Neural crest cell (in vitro differentiated cells): ENCODE results near the gene LATS2. TPM values are rescaled to one million over a fixed set of nuclear protein-coding genes. Genes with fewer than 3 reads are reported as not detected.

ENCODE experiments used
- DNase-seq: peaks from one replicate; pipeline ENCODE4 v3.0.0; 2021; ENCODE audit warnings: low read depth, mixed read lengths, low spot score
- H3K27ac Mint-ChIP-seq: one replicate; pipeline ENCODE4 v1.8.0; 2021; ENCODE audit warnings: mild to moderate bottlenecking, mixed read lengths; ENCODE audit not compliant: unreplicated experiment
- H3K27me3 Mint-ChIP-seq: 2 replicates; pipeline ENCODE4 v1.8.0; 2021; ENCODE audit warnings: low read depth, mild to moderate bottlenecking, mixed read lengths
- H3K36me3 Mint-ChIP-seq: 2 replicates; pipeline ENCODE4 v1.8.0; 2021; ENCODE audit warnings: low read depth, mild to moderate bottlenecking, mixed read lengths
- H3K4me1 Mint-ChIP-seq: 2 replicates; pipeline ENCODE4 v1.8.0; 2021; ENCODE audit warnings: mixed read lengths
- H3K4me3 Mint-ChIP-seq: one replicate; pipeline ENCODE4 v1.8.0; 2021; ENCODE audit warnings: mild to moderate bottlenecking, mixed read lengths
- H3K9me3 Mint-ChIP-seq: 2 replicates; pipeline ENCODE4 v1.8.0; 2021; ENCODE audit warnings: mixed read lengths
- total RNA-seq: library from RNA; stranded (reverse); gene quantifications from 2 replicates; pipeline ENCODE4 v1.2.1, GENCODE V29; 2021
- TF ChIP-seq, protein P1 (sequence below): fragments of 200-600 bp; sonication (generic); conservative IDR thresholded peaks from 2 replicates; pipeline ENCODE4 v1.5.0; 2021; ENCODE audit warnings: antibody characterized with exemption, mild to moderate bottlenecking

LATS2 gene
- total RNA-seq, 1 donor from 2014 or later = 26.2 TPM

DNA sequence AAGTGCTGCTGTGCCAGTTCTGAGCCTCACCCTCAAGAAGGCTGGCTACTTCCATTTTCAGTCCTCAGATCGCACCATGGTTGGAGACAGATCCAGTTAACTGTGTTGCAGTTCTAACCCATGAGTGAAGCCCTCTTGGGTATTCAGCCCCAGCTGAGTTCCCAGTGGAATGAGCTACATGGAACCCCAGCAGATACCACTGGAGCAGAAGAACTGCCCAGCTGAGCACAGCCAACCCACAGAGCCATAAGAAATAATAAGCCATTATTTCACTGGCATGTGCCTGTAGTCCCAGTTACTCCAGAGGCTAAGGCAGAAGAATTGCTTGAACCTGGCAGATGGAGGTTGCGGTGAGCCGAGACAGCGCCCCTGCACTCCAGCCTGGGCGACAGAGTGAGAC lies 59.9 kb downstream of the LATS2 start:
- no peak overlapping the region for H3K4me3 Mint-ChIP-seq
- peaks cover 4% of the 10 kb centered on the region for H3K36me3 Mint-ChIP-seq
- no peaks in the 10 kb centered on the region for H3K27me3 Mint-ChIP-seq
- H3K27ac Mint-ChIP-seq = no peak overlapping the region
- TF ChIP-seq, protein P1, sequence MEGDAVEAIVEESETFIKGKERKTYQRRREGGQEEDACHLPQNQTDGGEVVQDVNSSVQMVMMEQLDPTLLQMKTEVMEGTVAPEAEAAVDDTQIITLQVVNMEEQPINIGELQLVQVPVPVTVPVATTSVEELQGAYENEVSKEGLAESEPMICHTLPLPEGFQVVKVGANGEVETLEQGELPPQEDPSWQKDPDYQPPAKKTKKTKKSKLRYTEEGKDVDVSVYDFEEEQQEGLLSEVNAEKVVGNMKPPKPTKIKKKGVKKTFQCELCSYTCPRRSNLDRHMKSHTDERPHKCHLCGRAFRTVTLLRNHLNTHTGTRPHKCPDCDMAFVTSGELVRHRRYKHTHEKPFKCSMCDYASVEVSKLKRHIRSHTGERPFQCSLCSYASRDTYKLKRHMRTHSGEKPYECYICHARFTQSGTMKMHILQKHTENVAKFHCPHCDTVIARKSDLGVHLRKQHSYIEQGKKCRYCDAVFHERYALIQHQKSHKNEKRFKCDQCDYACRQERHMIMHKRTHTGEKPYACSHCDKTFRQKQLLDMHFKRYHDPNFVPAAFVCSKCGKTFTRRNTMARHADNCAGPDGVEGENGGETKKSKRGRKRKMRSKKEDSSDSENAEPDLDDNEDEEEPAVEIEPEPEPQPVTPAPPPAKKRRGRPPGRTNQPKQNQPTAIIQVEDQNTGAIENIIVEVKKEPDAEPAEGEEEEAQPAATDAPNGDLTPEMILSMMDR = no peak
- DNase-seq = no peak
- no peaks in the 10 kb centered on the region for H3K4me1 Mint-ChIP-seq
- no peaks in the 10 kb centered on the region for H3K9me3 Mint-ChIP-seq

DNA sequence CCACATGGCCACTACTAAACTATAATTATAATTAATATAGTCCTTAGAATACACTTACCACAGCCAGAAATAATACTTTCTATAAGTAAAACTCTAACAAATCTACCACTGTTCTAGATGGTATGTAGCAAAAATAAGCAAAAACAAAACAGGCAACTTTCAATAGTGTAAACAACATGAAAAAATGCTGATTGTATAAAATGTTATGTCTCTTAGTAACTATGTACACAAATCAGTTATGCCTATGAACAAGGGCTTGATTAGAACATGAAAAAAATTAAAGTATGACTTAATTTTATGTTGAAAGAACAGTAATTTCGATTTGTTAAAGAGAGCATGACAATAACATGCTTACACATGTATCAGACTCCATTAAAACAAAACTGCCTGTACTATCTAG lies 60.7 kb downstream of the LATS2 start:
- Mint-ChIP-seq H3K36me3 (peaks cover 4% of the 10 kb centered on the region), H3K4me3 (no peak overlapping the region), H3K4me1 (no peaks in the 10 kb centered on the region), H3K27me3 (no peaks in the 10 kb centered on the region), H3K9me3 (no peaks in the 10 kb centered on the region), H3K27ac (no peak overlapping the region)
- TF ChIP-seq, protein P1 = no peak
- no peak for DNase-seq

DNA sequence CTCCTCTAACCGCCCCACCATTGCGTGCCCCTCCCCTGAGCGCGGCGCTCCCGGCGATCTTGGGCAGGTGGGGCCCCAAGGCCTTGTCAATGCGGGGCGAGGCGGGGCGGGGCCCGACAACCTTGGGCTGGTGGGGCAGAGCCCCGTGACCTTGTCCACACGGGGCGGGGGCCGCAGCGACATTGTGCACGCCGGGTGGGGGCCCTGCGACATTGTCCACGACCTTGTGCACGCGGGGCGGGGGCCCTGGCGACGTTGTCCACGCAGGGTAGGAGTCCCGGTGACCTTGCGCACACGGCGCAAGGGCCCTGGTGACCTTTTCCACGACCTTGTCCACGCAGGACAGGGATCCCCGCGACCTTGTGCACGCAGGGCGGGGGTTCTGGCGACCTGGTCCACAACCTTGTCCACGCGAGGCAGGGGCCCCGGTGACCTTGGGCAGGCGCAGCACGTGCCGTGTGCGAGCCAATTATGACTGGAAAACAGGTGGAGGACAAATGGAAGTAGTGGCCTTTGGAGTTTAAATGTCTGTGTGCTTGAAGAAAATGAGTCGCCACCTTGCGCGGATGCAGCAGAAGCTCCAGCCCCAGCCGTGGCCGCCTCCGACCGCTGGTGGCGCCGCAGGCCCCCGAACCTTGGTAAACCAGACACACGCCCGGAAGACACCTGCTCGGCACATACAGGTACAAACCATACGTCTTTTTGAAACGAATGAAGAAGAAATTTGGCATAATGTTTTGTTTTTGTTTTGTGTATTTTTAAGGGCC lies 62.6 kb downstream of the LATS2 start:
- H3K27ac Mint-ChIP-seq = no peak overlapping the region

DNA sequence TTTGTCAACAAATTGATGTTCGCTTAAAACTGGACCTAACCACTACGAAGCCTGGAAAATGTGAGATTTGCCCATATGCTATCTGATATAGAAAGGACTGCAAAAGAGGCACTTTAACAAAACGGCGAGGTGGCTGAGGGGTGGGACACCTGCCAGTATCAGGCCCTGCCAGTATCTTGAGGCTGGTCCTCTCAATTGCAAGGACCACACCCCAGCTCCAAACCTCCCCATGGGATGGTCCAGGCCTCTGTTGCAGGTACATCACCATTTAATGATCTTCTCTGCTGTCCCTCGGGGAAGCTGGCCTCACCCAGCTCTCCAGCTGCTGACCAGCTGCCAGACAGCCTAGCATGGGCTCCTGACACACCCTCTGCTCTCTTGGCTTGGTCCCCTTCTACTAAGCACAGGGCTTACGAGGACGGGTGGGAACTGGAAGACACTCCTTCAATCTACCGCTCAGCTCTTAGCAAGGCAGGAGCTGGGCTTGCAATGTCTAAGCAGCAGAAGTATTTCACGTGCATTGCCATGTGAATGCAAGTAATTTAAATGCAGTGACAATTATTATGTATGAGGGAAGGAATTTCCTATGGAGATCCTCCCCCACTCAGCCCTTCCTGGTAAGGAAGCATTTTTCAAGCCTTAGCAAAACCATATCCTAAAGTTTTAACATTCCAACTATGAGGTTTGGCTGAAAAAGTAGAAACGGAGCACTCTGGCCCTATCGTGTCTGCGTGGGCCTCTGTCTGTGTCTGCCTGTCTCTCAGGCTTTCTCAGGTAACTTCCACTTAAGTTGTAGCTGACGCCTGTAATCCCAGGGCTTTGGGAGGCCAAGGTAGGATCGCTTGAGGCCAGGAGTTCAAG lies 63.9 kb downstream of the LATS2 start:
- no peak for DNase-seq
- Mint-ChIP-seq H3K27ac (no peak overlapping the region), H3K4me3 (no peak overlapping the region), H3K9me3 (no peaks in the 10 kb centered on the region), H3K27me3 (no peaks in the 10 kb centered on the region), H3K4me1 (peaks cover under 1% of the 10 kb centered on the region), H3K36me3 (peaks cover 6% of the 10 kb centered on the region)
- TF ChIP-seq, protein P1 = no peak

More for the DNA sequence above, 62.6 kb downstream of the LATS2 start:
- DNase-seq = no peak
- H3K9me3 Mint-ChIP-seq = no peaks in the 10 kb centered on the region
- H3K36me3 Mint-ChIP-seq = peaks cover 6% of the 10 kb centered on the region
- no peaks in the 10 kb centered on the region for H3K27me3 Mint-ChIP-seq
- TF ChIP-seq, protein P1 = no peak
- H3K4me3 Mint-ChIP-seq = no peak overlapping the region
- H3K4me1 Mint-ChIP-seq = no peaks in the 10 kb centered on the region

DNA sequence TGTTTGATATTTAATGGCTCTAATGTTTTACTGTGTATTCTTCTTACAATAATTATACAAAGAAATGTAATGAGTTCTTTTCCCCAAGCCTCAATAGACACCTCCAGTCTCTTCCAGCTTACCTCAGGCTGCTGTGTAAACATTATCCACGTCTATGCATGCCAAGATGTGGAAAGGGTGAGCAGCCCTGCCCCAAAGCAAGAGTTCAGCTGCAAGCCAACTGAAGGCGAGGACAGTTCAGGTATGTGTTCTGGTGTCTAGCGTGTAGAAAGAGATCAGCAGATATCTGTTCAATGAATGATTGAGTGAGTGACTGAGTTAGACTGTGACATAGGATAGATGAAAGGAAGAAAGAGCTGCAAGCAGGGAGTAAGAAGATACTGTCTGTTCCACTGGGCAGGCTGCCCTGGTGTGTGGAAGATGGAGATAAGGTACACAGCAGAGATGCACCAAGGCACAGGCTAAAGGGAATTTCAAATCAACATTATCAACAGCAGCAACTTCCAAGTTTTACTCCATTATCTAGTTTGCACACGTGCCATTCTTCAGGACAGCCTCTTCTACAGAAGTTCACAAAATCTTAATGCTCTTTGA lies 66.0 kb downstream of the LATS2 start:
- Mint-ChIP-seq H3K27me3 (no peaks in the 10 kb centered on the region), H3K27ac (no peak overlapping the region), H3K9me3 (no peaks in the 10 kb centered on the region), H3K36me3 (peaks cover 2% of the 10 kb centered on the region), H3K4me1 (peaks cover 11% of the 10 kb centered on the region), H3K4me3 (no peak overlapping the region)
- TF ChIP-seq, protein P1 = no peak
- no peak for DNase-seq
